HCT116 (cell line): ENCODE results near the gene ZFP92. TPM values are rescaled to one million over a fixed set of nuclear protein-coding genes. Genes with fewer than 3 reads are reported as not detected.

Experiments used
- ATAC-seq: fragments of 200-7000 bp; cut with Tn5 transposase; 2 replicates; pipeline ENCODE4 v1.9.1; 2020; ENCODE audit warnings: mild to moderate bottlenecking, moderate library complexity
- BruUV-seq: library from RNA; stranded (reverse); fragments of 400-500 nt; replicated peaks from 2 replicates; lab custom pipeline; 2021; lab: Mats Ljungman, UMichigan
- CTCF ChIA-PET: fragments of 300-600 bp; sonication (Branson Sonifier 250); formaldehyde crosslinking; loops from one replicate; lab custom pipeline; 2021; ENCODE audit warnings: antibody characterized with exemption; lab: Charles Lee
- POLR2A ChIA-PET: fragments of 300-600, 350-600 bp; sonication (Branson Sonifier 250); formaldehyde crosslinking; loops from one replicate; lab custom pipeline; 2021; ENCODE audit warnings: antibody characterized with exemption; lab: Charles Lee
- RAD21 ChIA-PET, 2 experiments: fragments of 300-600 bp; sonication (Branson Sonifier 250); formaldehyde crosslinking; loops; one replicate each; lab custom pipeline; 2023; ENCODE audit warnings: low total read pairs in 2 of 2; ENCODE audit not compliant: uncharacterized antibody in 2 of 2, unreplicated experiment in 2 of 2, low non-redundant PET in 1 of 2; lab: Charles Lee
- DNase-seq: peaks from one replicate; pipeline ENCODE4 v3.0.0-alpha.2; 2010; ENCODE audit warnings: low read depth, low spot score
- H2AFZ ChIP-seq: fragments of 200-600 bp; shearing (Covaris generic), sonication (generic); 2 replicates; pipeline ENCODE4 v1.6.1; 2017; ENCODE audit warnings: low read depth, mixed run types, mixed read lengths, antibody characterized with exemption, low read length; ENCODE audit not compliant: poor library complexity, severe bottlenecking
- H3K27ac ChIP-seq: 2 replicates; pipeline ENCODE4 v1.5.1; 2012; ENCODE audit warnings: low read depth, low read length
- H3K27me3 ChIP-seq: fragments of 200-600 bp; sonication (generic); 2 replicates; pipeline ENCODE4 v1.6.1; 2016; ENCODE audit warnings: mixed run types, low read length, mixed read lengths; ENCODE audit not compliant: insufficient read depth
- H3K36me3 ChIP-seq, 2 experiments: fragments of 200-500 bp in 1 of 2; fragments of 200-600 bp in 1 of 2; sonication (Bioruptor generic) in 1 of 2; sonication (generic) in 1 of 2; 2 replicates each; pipeline versions ENCODE4 v1.5.1 to v1.6.1; 2014 to 2016; ENCODE audit warnings: low read length in 2 of 2, inconsistent platforms in 1 of 2, mixed read lengths in 1 of 2, mixed run types in 1 of 2; ENCODE audit not compliant: insufficient read depth in 2 of 2, control insufficient read depth in 1 of 2
- H3K4me1 ChIP-seq, 2 experiments: fragments of 200-600 bp in 1 of 2; sonication (generic) in 1 of 2; 2 replicates each; pipeline versions ENCODE4 v1.5.1 to v1.6.1; 2012 to 2017; ENCODE audit warnings: low read length in 2 of 2, inconsistent platforms in 1 of 2, mild to moderate bottlenecking in 1 of 2, mixed read lengths in 1 of 2, mixed run types in 1 of 2, moderate library complexity in 1 of 2; ENCODE audit not compliant: insufficient read depth in 2 of 2, control insufficient read depth in 1 of 2
- H3K4me2 ChIP-seq: fragments of 200-600 bp; sonication (generic); 2 replicates; pipeline ENCODE4 v1.6.1; 2017; ENCODE audit warnings: mixed run types, low read length, mixed read lengths
- H3K4me3 ChIP-seq, 2 experiments: fragments of 200-600 bp in 1 of 2; sonication (generic) in 1 of 2; replicated peaks in 1 of 2; 2 replicates each; pipeline ENCODE4 v1.5.1; 2011 to 2016; ENCODE audit warnings: low read length in 2 of 2, control low read depth in 1 of 2, low read depth in 1 of 2, mild to moderate bottlenecking in 1 of 2, mixed read lengths in 1 of 2, mixed run types in 1 of 2
- H3K79me2 ChIP-seq: fragments of 200-600 bp; sonication (generic); 2 replicates; pipeline ENCODE4 v1.6.1; 2017; ENCODE audit warnings: mild to moderate bottlenecking, mixed run types, low read length, moderate library complexity, mixed read lengths; ENCODE audit not compliant: insufficient read depth
- H3K9ac ChIP-seq: fragments of 200-600 bp; sonication (generic); 2 replicates; pipeline ENCODE4 v1.6.1; 2016; ENCODE audit warnings: low read length, mixed read lengths
- H3K9me2 ChIP-seq: fragments of 200-600 bp; sonication (generic), shearing (Covaris generic); 2 replicates; pipeline ENCODE4 v1.6.1; 2017; ENCODE audit warnings: mixed run types, mild to moderate bottlenecking, moderate library complexity; ENCODE audit not compliant: insufficient read depth
- H3K9me3 ChIP-seq, 2 experiments: fragments of 200-500 bp in 1 of 2; fragments of 200-600 bp in 1 of 2; sonication (Bioruptor generic) in 1 of 2; sonication (generic) in 1 of 2; 2 replicates each; pipeline ENCODE4 v1.6.1; 2014 to 2017; ENCODE audit warnings: low read length in 2 of 2, mixed read lengths in 2 of 2, inconsistent platforms in 1 of 2, low read depth in 1 of 2, mild to moderate bottlenecking in 1 of 2, mixed run types in 1 of 2, moderate library complexity in 1 of 2; ENCODE audit not compliant: control insufficient read depth in 1 of 2, insufficient read depth in 1 of 2
- H4K20me1 ChIP-seq: fragments of 200-600 bp; sonication (generic), shearing (Covaris generic); 2 replicates; pipeline ENCODE4 v1.6.1; 2017; ENCODE audit warnings: mixed run types, mild to moderate bottlenecking, moderate library complexity; ENCODE audit not compliant: insufficient read depth
- CBX3 ChIP-seq: IDR thresholded peaks from 2 replicates; pipeline ENCODE4 v1.6.1; 2012; ENCODE audit warnings: low read depth
- ELF1 ChIP-seq: IDR thresholded peaks from 2 replicates; pipeline ENCODE4 v1.6.1; 2012; ENCODE audit warnings: low read depth, borderline replicate concordance
- EZH2 ChIP-seq: fragments of 200-600 bp; sonication (generic); IDR thresholded peaks from 2 replicates; pipeline ENCODE4 v1.6.1; 2017; ENCODE audit warnings: antibody characterized with exemption, mixed run types
- EZH2phosphoT487 ChIP-seq: fragments of 200-600 bp; IDR thresholded peaks from 2 replicates; pipeline ENCODE4 v1.6.1; 2018; ENCODE audit warnings: antibody characterized with exemption, borderline replicate concordance
- FOSL1 ChIP-seq: IDR thresholded peaks from 2 replicates; pipeline ENCODE4 v1.6.1; 2012; ENCODE audit warnings: low read depth
- POLR2A ChIP-seq: IDR thresholded peaks from 2 replicates; pipeline ENCODE4 v1.7.0; 2011; ENCODE audit warnings: borderline replicate concordance; ENCODE audit not compliant: insufficient read depth, insufficient read length; ENCODE audit errors: extremely low read depth
- POLR2AphosphoS5 ChIP-seq: IDR thresholded peaks from 2 replicates; pipeline ENCODE4 v1.6.1; 2011; ENCODE audit warnings: mild to moderate bottlenecking, low read depth, low read length, moderate library complexity
- SIN3A ChIP-seq: IDR thresholded peaks from 2 replicates; pipeline ENCODE4 v1.6.1; 2012; ENCODE audit warnings: low read depth
- YY1 ChIP-seq: IDR thresholded peaks from 2 replicates; pipeline ENCODE4 v1.6.1; 2011; ENCODE audit warnings: low read length, low read depth, moderate library complexity, mild to moderate bottlenecking; ENCODE audit not compliant: insufficient replicate concordance; ENCODE audit errors: extremely low read depth
- intact Hi-C: fragments of 100-400 bp; cut with micrococcal nuclease; formaldehyde crosslinking; loops from 2 replicates; pipeline ENCODE4 v1.10.0; 2022
- total RNA-seq: library from RNA; stranded (reverse); gene quantifications from one replicate; pipeline ENCODE4 v1.2.1, GENCODE V29; 2021; ENCODE audit not compliant: unreplicated experiment
- TF ChIP-seq, protein P1 (sequence below): IDR thresholded peaks from 2 replicates; pipeline ENCODE4 v1.6.1; 2012

Gene ZFP92
- total RNA-seq, 1 experiment from 2014 or later, result not detected

DNA sequence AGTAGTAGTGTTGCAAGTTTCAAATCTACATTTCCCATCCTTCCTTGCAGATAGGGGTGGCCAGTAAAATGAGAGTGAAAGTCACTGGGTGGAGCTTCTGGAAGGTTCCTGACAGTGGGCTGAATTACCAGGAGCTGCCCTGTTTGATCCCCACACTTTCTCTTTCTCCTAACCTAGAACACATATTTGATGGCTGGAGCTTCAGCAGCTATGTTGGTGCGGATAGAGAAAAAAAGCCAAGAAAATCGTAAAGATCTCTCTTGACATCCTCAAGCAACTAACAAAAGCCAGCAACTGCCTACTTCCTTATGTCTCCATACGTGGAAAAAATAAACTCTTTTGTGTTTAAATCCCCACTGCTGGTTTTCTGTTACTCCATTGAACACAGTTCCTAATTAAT is 45.2 kb upstream of the ZFP92 start:
- Histone ChIP-seq H3K9me3 (no peaks in the 10 kb centered on the region), H3K36me3 (no peaks in the 10 kb centered on the region)
- intact Hi-C loops, result no loop called here
- no peak for TF ChIP-seq FOSL1
- no peak for TF ChIP-seq POLR2AphosphoS5
- no peak for TF ChIP-seq CBX3
- TF ChIP-seq POLR2A, result no peak
- TF ChIP-seq ELF1, result no peak
- no peak for TF ChIP-seq EZH2phosphoT487
- TF ChIP-seq EZH2, result no peak
- no peak for TF ChIP-seq SIN3A
- no peak for TF ChIP-seq YY1
- TF ChIP-seq, all 23 proteins: peak for 0
- Histone ChIP-seq H3K9me2 (no peaks in the 10 kb centered on the region), H4K20me1 (no peaks in the 10 kb centered on the region), H3K79me2 (no peaks in the 10 kb centered on the region), H3K4me3 (no peak overlapping the region), H3K27me3 (peaks cover 4% of the 10 kb centered on the region; the same call in 1 of the 2 replicates), H2AFZ (no peak overlapping the region), H3K27ac (no peak overlapping the region), H3K4me2 (no peak overlapping the region), H3K4me1 (no peaks in the 10 kb centered on the region), H3K9ac (no peak overlapping the region)
- ChIA-PET POLR2A (no interaction called here), RAD21 (no interaction called here), CTCF (no interaction called here)
- no TSS peak for BruUV-seq
- no peak for ATAC-seq
- DNase-seq, result no peak

- no TSS peak for BruUV-seq
- ChIA-PET POLR2A (no interaction called here), RAD21 (no interaction called here), CTCF (no interaction called here)
- H3K27me3 ChIP-seq, result peaks cover 6% of the 10 kb centered on the region; the same call in 1 of the 2 replicates
- H3K4me1 ChIP-seq, result no peaks in the 10 kb centered on the region
- DNase-seq (no peak), ATAC-seq (no peak)
- no peak overlapping the region for H3K4me2 ChIP-seq
- H3K9me2 ChIP-seq, result no peaks in the 10 kb centered on the region
- no peak overlapping the region for H3K27ac ChIP-seq
- intact Hi-C loops, result no loop called here
- H3K9ac ChIP-seq, result no peak overlapping the region
- no peaks in the 10 kb centered on the region for H3K36me3 ChIP-seq
- H4K20me1 ChIP-seq, result no peaks in the 10 kb centered on the region
- no peaks in the 10 kb centered on the region for H3K79me2 ChIP-seq
- TF ChIP-seq, protein P1, sequence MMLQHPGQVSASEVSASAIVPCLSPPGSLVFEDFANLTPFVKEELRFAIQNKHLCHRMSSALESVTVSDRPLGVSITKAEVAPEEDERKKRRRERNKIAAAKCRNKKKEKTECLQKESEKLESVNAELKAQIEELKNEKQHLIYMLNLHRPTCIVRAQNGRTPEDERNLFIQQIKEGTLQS, result no peak
- H3K4me3 ChIP-seq, result no peak overlapping the region
- H2AFZ ChIP-seq, result no peak overlapping the region
- no peaks in the 10 kb centered on the region for H3K9me3 ChIP-seq
These were observed 44.3 kb upstream of the ZFP92 start for GRCh38 chrX:153366878-153367538.
